ENCODE measurements around the gene BPIFA2. TPM values are rescaled to one million over a fixed set of nuclear protein-coding genes. Genes with fewer than 3 reads are reported as not detected.

BPIFA2 gene
- total RNA-seq (2013), result not detected
- polyA plus RNA-seq (not detected), polyA minus RNA-seq (not detected in 2 replicates), total RNA-seq (0 to 0.35 (median 0) reads per million in 11 experiments)

GRCh38 chr20:33167859-33168258 lies at the start of gene BPIFA2:
Gene BPIFA2, plus strand, starts transcription at chr20:33168159. Its CDS starts 987 bp downstream, at chr20:33169146.
- H3K27me3 ChIP-seq (ENCODE audit: control insufficient read depth in 2 of 2, insufficient read depth in 2 of 2, low read length in 2 of 2), result no peaks in the 10 kb centered on the region
- no peak for DNase-seq
- Mint-ChIP-seq H3K4me3 (no peak within 1 kb of the TSS), H3K27me3 (ENCODE audit: low read depth in 3 of 3) (peaks cover 0 to 10% (median 0%) of the 10 kb centered on the region in 3 donors), H3K9me3 (peaks cover 3 to 21% (median 12%) of the 10 kb centered on the region in 7 donors), H3K4me1 (no peaks in the 10 kb centered on the region), H3K27ac (no peak within 1 kb of the TSS), H3K36me3 (no peaks in the 10 kb centered on the region)
- WGBS (ENCODE audit: insufficient coverage), result 100% methylated on average over 1 of the region's 8 CpGs
- H2AFZ ChIP-seq (ENCODE audit: insufficient read depth, low read depth, low read length, poor library complexity, severe bottlenecking), result no peak within 1 kb of the TSS
- intact Hi-C loops (cut with micrococcal nuclease), result no loop called here
- H3K4me1 ChIP-seq (ENCODE audit: control insufficient read depth in 1 of 2, insufficient read depth in 2 of 2, low read length in 2 of 2), result no peaks in the 10 kb centered on the region
- H3K9ac ChIP-seq (ENCODE audit: insufficient read depth, low read length, poor library complexity, severe bottlenecking), result no peak within 1 kb of the TSS
- H3K36me3 ChIP-seq (replicated peaks in 1 of 2; ENCODE audit: control insufficient read depth in 1 of 2, insufficient read depth in 2 of 2, low read length in 2 of 2), result no peaks in the 10 kb centered on the region
- no peaks in the 10 kb centered on the region for H4K20me1 ChIP-seq (ENCODE audit: insufficient read depth, low read length)
- no peaks in the 10 kb centered on the region for H3K79me2 ChIP-seq (ENCODE audit: insufficient read depth, low read length)
- TF ChIP-seq CTCF (IDR thresholded peaks at IDR 0.05), result no peak
- H3K4me3 ChIP-seq (replicated peaks in 1 of 3; ENCODE audit: low read depth in 2 of 3, low read length in 3 of 3), result no peak within 1 kb of the TSS
- H3K4me2 ChIP-seq (replicated peaks; ENCODE audit: extremely low read depth, low read length, poor library complexity, severe bottlenecking), result no peak within 1 kb of the TSS
- peaks cover 8 to 9% of the 10 kb centered on the region in 2 donors for H3K9me3 ChIP-seq (replicated peaks in 1 of 2; ENCODE audit: control insufficient read depth in 1 of 2, insufficient read depth in 1 of 2, low read length in 2 of 2)
- no peak within 1 kb of the TSS for H3K27ac ChIP-seq (ENCODE audit: low read depth in 1 of 2, low read length in 2 of 2)

- Histone ChIP-seq H3K4me2 (replicated peaks; ENCODE audit: extremely low read depth, low read length, poor library complexity, severe bottlenecking) (no peak overlapping the region), H3K9ac (ENCODE audit: insufficient read depth, low read length, poor library complexity, severe bottlenecking) (no peak overlapping the region), H3K27ac (ENCODE audit: low read depth in 1 of 2, low read length in 2 of 2) (no peak overlapping the region), H3K27me3 (ENCODE audit: control insufficient read depth in 2 of 2, insufficient read depth in 2 of 2, low read length in 2 of 2) (no peaks in the 10 kb centered on the region), H3K36me3 (replicated peaks in 1 of 2; ENCODE audit: control insufficient read depth in 1 of 2, insufficient read depth in 2 of 2, low read length in 2 of 2) (no peaks in the 10 kb centered on the region), H3K4me3 (replicated peaks in 1 of 3; ENCODE audit: low read depth in 2 of 3, low read length in 3 of 3) (no peak overlapping the region), H2AFZ (ENCODE audit: insufficient read depth, low read depth, low read length, poor library complexity, severe bottlenecking) (no peak overlapping the region), H3K9me3 (replicated peaks in 1 of 2; ENCODE audit: control insufficient read depth in 1 of 2, insufficient read depth in 1 of 2, low read length in 2 of 2) (peaks cover 0 to 5% of the 10 kb centered on the region in 2 donors), H3K4me1 (ENCODE audit: control insufficient read depth in 1 of 2, insufficient read depth in 2 of 2, low read length in 2 of 2) (no peaks in the 10 kb centered on the region), H3K79me2 (ENCODE audit: insufficient read depth, low read length) (no peaks in the 10 kb centered on the region), H4K20me1 (ENCODE audit: insufficient read depth, low read length) (no peaks in the 10 kb centered on the region)
- H3K4me3 Mint-ChIP-seq, result no peak overlapping the region
- DNase-seq, result no peak
- peaks cover 0 to 10% (median 4%) of the 10 kb centered on the region in 7 donors for H3K9me3 Mint-ChIP-seq
- intact Hi-C loops (cut with micrococcal nuclease), result no loop called here
- peaks cover 4% of the 10 kb centered on the region for H3K4me1 Mint-ChIP-seq
- no peaks in the 10 kb centered on the region for H3K36me3 Mint-ChIP-seq
- peaks cover 3 to 10% (median 10%) of the 10 kb centered on the region in 3 donors for H3K27me3 Mint-ChIP-seq (ENCODE audit: low read depth in 3 of 3)
- 100% methylated on average over 1 of the region's 3 CpGs for WGBS (ENCODE audit: insufficient coverage)
- TF ChIP-seq CTCF (IDR thresholded peaks at IDR 0.05), result no peak
- H3K27ac Mint-ChIP-seq, result peak overlapping the region in 1 of 7 donors; percentile 42
Measured at GRCh38 chr20:33119725-33120720, 47.9 kb upstream of the BPIFA2 start.

Measured in CD14-positive monocyte (primary cell).